ENCODE data around the gene DHRS13. TPM values are rescaled to one million over a fixed set of nuclear protein-coding genes. Genes with fewer than 3 reads are reported as not detected.

Gene DHRS13
- total RNA-seq = 30.7 TPM

- DNase-seq (ENCODE audit: low read depth in 2 of 3, low spot score in 2 of 3) = peak; percentile 94 to 97 (median 96)
These were observed at the start of gene DHRS13 for GRCh38 chr17:28902819-28903545. Gene DHRS13 (minus strand): TSS chr17:28903079. CDS start chr17:28902944, 135 bp downstream.

- DNase-seq (ENCODE audit: low read depth in 2 of 3, low spot score in 2 of 3) = peak; percentile 88 to 100 (median 99)
These were observed 49.4 kb upstream of the DHRS13 start for GRCh38 chr17:28951991-28952975.

GRCh38 chr17:28951428-28951990 is 48.6 kb upstream of the DHRS13 start, which contains the start of gene PHF12:
Gene PHF12 (minus strand): TSS chr17:28951518. CDS start chr17:28950960, 558 bp downstream.
- DNase-seq (ENCODE audit: low read depth in 2 of 3, low spot score in 2 of 3) = peak; percentile 98 to 100 (median 100)

- DNase-seq (ENCODE audit: low read depth in 2 of 3, low spot score in 2 of 3) = no peak
These were observed 48.0 kb upstream of the DHRS13 start for GRCh38 chr17:28950752-28951427.

GRCh38 chr17:28950017-28950751 is 47.3 kb upstream of the DHRS13 start:
- peak; percentile 31 to 72 (median 62) for DNase-seq (ENCODE audit: low read depth in 2 of 3, low spot score in 2 of 3)

GRCh38 chr17:28949185-28950016 is 46.5 kb upstream of the DHRS13 start:
- DNase-seq (ENCODE audit: low read depth in 2 of 3, low spot score in 2 of 3) = peak; percentile 33 to 54 (median 46)

- DNase-seq (ENCODE audit: low read depth in 2 of 3, low spot score in 2 of 3) = no peak
These were observed 46.0 kb upstream of the DHRS13 start for GRCh38 chr17:28948873-28949184.

GRCh38 chr17:28948342-28948741 is 45.5 kb upstream of the DHRS13 start:
- no peak for DNase-seq (ENCODE audit: low read depth in 2 of 3, low spot score in 2 of 3)

GRCh38 chr17:28947639-28948038 is 44.8 kb upstream of the DHRS13 start:
- no peak for DNase-seq (ENCODE audit: low read depth in 2 of 3, low spot score in 2 of 3)

- DNase-seq (ENCODE audit: low read depth in 2 of 3, low spot score in 2 of 3) = peak in 1 of 3 donors; percentile 42
These were observed 43.4 kb upstream of the DHRS13 start for GRCh38 chr17:28946239-28946638.

- DNase-seq (ENCODE audit: low read depth in 2 of 3, low spot score in 2 of 3) = no peak
These were observed 42.2 kb upstream of the DHRS13 start for GRCh38 chr17:28944862-28945741.

- DNase-seq (ENCODE audit: low read depth in 2 of 3, low spot score in 2 of 3) = no peak
These were observed 41.5 kb upstream of the DHRS13 start for GRCh38 chr17:28944343-28944742.

- no peak for DNase-seq (ENCODE audit: low read depth in 2 of 3, low spot score in 2 of 3)
These were observed 40.0 kb upstream of the DHRS13 start for GRCh38 chr17:28942925-28943324.

- no peak for DNase-seq (ENCODE audit: low read depth in 2 of 3, low spot score in 2 of 3)
These were observed 38.4 kb upstream of the DHRS13 start for GRCh38 chr17:28941251-28941650.

GRCh38 chr17:28940675-28941074 is 37.8 kb upstream of the DHRS13 start:
- DNase-seq (ENCODE audit: low read depth in 2 of 3, low spot score in 2 of 3) = no peak

GRCh38 chr17:28940142-28940541 is 37.3 kb upstream of the DHRS13 start:
- DNase-seq (ENCODE audit: low read depth in 2 of 3, low spot score in 2 of 3) = no peak

GRCh38 chr17:28938552-28938951 is 35.7 kb upstream of the DHRS13 start:
- DNase-seq (ENCODE audit: low read depth in 2 of 3, low spot score in 2 of 3) = no peak

Data from hematopoietic multipotent progenitor cell (in vitro differentiated cells).